Skeletal muscle cell (primary cell): ENCODE results near the gene ITGB6.
A peak's percentile ranks its signal among the peaks of the same experiment; 100 is the strongest.

Experiments used
- DNase-seq: peaks from one replicate; pipeline ENCODE4 v3.0.0-alpha.2; 2010; ENCODE audit warnings: low read depth
- H3K4me3 ChIP-seq: 2 replicates; pipeline ENCODE4 v1.5.1; 2011; ENCODE audit warnings: low read depth, mild to moderate bottlenecking, control low read depth, low read length, moderate library complexity

ITGB6 gene

DNA sequence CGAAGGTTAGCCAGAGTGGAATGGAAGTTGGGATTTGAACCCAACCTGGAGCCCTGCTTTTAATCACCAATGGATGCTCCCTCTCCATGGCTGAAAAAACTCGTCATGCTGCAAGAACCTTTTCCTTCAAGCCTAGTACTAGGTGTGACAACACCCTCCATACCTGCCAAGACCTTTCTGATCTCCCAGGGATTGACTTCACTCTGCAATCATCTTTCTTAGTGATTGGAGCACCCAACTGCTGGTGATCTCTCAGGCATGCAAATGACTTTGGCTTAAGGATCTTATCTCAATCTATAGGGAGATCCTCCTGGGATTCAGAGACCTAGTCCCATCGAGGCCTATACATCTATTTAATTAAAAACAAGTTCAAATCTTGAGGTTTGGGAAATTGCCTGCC is 23.5 kb upstream of the ITGB6 start:
- H3K4me3 ChIP-seq, result no peak overlapping the region
- DNase-seq, result no peak

DNA sequence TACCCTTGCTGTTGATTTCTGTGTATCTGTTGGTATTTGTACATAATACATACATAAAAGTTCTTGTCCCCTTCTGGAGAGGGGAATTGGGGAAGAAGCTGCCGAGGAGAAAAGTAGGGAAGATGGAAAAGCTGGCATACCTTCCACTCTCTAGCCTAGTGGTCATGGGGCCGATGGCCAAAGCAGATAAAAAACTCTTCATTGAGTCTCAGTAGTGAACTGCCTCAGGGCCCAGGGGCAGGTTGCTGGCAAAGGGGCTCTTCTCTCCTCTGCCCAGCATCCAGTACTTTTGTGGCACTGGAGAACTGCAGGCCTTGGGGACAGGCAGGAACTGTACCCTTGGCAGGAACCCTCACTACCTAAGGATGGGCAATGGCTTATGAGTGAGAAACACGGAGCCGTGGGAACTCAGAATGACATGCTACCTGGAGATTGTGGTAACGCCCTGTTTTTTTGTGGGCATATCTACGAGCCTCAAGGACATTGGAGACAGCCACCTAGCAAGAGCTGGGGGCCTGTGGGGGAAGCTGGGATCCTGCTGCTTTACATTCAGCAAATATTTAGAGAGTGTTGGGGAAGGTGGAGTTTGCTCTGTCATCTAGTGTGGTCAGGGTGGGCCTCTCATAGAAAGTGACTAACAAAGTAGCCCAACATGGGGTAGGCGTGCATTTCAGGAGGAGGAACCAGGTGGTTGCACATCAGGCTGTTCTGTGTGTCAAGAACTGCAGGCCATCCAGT is 22.6 kb upstream of the ITGB6 start:
- no peak overlapping the region for H3K4me3 ChIP-seq
- no peak for DNase-seq

DNA sequence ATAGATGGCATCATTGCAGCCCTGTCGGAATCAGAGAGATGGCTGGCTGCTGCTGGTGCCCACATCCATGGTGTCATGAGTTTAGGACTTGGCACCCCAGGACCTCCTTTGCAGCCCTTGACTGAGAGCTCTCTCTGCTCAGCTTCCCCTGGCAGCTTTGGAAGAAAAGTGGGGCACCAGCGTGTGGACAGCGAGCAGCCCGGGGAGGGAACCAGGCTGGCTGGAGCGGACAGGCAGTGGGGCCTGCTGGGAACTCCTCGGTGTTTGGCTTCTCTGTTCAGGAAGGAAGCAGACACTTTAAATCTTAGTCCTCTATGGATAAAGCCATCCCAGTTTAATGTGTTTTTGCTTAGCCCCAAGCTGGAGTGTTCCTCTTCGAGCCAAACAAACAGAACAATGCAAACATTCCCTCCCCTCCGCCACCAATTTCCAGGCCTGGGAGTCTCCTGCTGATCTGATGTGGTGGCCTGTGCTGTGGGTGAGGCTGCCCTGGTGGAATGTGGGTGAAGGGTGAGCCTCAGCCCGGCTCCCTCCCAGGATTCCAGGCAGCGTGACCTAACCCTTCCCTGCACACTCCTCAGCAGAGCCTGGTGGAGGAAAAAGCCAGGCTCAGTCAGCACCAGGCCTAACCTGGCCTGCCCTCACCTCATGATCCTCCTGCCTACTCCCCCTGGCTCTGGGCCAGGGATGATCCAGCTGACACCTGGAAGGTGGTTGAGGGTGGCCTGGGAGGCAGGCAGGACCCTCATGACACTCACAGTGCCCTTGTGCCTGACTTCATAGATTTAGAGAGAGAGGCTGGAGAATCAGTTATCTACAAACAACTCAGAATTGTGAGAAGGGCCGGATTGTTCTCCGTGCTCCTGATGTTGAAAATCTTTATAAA is 21.6 kb upstream of the ITGB6 start:
- no peak overlapping the region for H3K4me3 ChIP-seq
- peak; percentile 51 for DNase-seq

DNA sequence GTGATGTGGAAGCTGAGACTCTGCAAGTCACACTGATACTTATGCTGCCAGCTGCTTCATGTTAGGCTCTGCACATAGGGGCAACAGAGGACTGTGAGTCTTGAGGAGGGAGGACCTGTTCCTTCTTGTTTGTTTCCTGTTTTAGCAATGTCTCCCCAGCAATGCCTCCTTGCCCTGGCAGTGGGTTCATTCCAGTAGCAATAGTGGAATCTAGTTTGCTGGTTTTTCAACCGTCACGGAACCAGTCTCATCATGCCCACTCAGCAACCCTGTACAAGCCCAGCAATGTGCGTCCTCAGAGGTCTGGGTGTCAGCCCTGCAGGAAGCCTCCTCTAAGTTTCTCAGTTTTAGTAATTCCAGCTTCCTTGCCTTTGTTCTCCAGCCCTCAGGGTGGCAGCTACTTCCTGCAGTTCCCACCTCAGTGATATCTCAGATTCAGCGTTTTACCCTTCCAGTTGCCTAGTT is 20.5 kb upstream of the ITGB6 start:
- DNase-seq, result no peak
- no peak overlapping the region for H3K4me3 ChIP-seq

DNA sequence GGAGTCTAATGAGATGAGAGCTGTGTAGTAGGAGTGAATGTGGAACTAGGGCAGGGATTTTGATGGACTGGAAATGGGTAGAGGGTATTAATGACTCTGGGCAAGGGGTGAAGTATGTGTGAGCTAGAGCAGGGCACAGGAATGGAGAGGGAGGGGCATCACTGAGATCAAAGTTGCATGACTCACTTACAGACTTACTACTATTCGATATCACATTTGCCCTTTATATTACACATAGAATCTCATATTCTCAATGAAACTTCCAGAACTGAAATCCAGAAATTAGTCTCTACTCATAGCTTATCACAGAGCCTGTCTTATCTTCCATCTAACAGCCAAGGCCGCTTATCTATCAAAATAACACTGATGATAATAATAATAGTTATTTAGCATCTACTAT is 20.0 kb upstream of the ITGB6 start:
- DNase-seq, result no peak
- H3K4me3 ChIP-seq, result no peak overlapping the region

DNA sequence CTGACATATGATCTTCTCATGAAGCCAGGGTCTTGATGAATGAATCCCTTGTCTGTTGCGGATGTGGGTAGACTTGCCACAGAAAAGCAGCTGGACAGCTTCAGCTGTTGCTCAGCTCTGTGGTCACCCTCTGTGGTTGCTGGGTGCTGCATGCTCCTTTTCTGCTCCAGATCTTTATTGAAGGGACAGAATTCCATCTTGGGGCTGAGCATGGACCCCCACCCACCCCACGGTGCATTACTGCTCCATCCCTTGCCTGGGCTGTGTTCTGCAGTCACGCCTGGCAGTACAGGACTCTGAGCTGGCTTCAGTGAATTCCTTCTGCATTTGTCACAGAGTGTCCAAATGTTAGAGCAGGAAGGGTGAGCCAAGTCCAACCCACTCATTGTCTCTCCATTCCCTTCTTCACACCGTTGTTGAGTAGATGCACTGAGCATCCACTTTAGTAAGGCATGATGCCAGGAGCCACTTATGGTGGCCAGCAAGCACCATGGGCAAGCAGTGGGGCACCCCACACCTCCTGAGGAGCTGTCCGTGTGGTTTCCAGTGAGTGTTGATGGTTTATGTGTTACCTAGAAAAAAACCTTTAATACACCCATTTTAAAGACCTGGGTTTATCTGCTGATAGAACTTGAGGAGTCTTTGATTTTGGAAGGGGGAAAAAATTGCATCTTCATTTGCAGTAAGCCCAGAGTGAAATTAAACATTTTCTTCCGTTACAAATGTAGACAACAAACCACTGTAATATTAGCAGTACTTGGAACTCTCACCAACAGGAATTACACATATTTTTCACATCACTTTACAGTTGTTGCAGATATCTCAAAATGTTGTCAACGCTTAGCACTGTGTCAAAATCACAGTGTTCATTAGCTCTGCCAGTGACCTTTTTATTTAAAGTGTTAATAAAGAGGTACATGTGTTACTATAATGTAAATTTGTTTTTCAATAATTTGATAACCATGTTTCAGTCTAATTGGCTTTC is 14.7 kb upstream of the ITGB6 start:
- peak; percentile 88 for DNase-seq
- no peak overlapping the region for H3K4me3 ChIP-seq

DNA sequence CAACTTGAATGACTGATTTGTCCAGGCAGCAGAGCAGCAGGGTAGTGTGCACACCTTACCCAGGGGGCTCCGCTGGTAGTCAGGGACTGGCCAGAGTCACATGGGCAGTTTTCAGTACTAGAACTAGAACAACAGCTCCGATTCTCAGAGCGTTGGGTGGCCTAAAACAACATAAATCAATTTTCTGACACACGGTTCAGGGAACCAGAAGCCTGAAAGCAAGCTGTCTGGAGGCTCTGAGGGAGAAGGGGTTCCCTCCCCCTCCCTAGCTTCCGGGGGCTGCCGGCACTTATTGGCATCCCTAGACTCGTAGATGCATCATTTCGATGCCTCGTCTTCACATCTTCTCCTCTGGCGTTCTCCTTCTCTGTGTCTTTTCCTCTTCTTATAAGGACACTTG is 13.4 kb upstream of the ITGB6 start:
- DNase-seq, result no peak
- no peak overlapping the region for H3K4me3 ChIP-seq

DNA sequence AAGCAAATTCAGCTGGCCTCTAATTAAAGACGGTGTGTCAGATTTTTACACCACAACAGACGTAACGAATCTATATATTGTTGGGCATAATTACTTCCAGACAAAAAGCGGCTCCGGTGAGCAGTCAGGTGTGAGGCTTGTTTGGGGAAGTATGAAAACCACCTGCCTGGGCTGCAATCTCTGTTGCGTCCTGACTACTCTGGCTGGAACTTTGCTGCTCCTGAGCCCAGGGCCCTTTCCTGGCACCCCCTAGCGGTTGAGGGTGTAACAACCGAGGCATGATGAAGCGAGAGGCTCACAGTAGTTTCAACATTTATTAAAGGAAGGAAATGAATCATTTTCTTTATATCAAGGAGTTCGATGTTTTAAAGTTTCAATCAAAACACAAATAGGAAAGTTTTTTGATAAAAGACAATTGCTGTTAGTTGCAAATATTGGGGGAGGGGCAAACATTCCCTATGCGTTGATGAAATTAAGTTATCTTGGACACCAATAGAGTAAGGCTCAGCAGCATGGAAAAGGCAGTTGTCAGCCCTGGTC is 10.6 kb upstream of the ITGB6 start:
- no peak for DNase-seq
- no peak overlapping the region for H3K4me3 ChIP-seq

DNA sequence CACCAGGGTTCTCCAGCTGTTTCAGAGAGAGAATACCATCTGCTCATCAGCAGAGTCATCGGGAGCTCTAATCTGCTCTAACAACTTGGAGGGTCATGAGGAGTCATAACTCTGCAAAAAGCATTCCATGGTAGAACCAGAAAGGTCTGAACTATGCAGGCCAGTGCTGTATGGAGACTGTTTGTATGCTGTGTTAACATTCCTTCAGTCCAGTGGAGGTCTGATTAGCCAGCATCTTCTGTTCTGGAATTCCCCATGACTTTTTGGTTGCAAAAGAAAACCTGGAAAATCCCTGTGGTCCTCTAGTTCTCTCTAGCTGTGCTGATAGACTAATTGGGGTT is 9.4 kb upstream of the ITGB6 start:
- no peak overlapping the region for H3K4me3 ChIP-seq
- peak; percentile 85 for DNase-seq

DNA sequence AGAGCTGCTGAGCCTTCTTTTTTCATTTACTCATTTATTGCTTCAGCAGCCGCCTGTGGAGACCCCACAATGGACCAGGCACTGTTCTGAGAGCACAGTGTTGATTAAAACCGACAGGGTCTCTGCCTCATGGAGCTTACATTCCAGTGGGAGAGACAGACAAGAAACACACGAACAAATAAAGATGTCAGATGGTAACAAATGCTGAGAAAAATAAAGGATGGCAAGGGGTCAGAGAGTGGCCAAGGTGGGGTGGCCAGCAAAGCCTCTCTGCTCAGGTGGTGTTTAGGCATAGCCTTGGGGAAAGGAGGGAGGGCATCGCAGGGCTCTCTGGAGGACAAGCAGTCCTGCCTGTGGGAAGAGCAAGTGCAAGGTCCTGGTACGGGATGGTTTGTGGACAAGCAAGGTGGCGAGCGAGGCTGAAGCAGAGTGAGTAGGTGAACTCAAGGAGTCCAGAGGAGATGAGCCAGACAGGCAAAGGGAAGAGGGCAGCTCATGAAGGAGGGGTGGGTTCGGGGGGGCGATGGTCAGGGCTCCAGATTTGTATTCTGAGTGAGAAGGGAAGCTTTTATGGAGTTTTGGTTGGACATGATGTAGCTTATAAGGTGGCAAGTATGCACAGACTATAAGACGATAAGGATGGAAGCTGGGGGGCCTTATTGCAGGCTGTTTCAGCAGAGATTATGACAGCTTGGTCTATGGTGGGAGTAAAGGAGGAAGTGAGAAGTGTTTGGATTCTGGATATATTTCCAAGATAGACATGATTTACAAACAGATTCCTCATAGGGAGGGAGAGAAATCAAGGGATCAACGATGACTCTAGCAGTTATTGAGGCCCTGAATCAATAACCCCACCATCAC is 8.8 kb upstream of the ITGB6 start:
- DNase-seq, result no peak
- H3K4me3 ChIP-seq, result no peak overlapping the region

DNA sequence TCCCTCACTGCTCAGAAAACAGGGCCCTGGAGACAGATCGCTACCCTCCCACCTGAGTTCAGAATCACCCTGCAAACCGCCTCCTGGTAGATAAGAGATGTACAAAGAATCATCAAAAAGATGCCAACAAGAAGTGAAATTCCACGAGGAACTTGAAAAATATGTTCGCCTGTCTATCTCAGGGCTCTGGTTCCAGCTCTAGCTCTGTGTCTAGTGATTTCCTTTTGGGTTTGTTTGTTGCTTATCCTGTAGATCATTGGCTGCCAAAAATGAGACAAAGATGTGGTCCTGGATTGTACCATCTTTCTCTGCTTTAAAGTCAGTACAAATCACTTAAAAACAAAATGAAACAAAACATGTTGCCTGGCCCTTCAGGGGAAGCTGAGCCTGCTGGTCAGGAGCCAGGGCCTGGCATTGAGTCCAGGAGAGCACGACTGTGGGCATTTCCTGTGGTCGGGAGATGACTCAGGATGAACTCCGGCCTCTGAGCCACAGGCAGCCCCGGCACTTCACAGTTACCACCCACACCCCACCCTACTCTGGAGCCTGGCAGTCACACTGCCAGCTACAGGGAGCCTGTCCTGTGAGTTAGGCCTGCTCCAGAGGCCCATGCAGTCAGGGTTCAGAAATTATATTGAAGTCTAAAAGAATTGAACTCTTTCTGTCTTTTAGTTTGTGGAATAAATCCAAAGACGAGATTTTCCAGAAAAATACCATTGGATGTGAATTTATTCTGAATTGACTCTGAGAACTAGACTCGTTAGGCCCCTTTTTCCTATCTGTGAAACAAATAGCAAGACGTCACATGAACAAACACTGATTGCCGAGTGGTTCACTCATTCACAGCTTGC is 8.0 kb upstream of the ITGB6 start:
- H3K4me3 ChIP-seq, result no peak overlapping the region
- peak; percentile 82 for DNase-seq

DNA sequence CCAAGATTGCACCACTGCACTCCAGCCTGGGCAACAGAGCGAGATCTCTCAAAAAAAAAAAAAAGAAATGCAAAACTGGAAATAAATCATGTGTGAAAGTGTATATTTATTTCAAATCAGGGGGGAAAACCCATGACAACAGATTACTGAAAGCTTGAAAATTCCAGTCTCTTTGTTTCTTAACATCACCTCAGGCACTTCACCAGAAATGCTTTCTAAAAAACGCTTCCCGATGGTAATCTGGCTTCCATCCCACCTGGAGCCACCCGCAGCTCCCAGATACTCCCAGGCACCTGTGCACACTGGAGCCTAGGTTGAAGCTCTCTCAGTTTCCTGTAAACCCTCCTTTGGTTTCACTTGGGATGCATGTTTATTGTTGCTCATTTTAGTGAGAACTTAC is 7.2 kb upstream of the ITGB6 start:
- no peak overlapping the region for H3K4me3 ChIP-seq
- no peak for DNase-seq

DNA sequence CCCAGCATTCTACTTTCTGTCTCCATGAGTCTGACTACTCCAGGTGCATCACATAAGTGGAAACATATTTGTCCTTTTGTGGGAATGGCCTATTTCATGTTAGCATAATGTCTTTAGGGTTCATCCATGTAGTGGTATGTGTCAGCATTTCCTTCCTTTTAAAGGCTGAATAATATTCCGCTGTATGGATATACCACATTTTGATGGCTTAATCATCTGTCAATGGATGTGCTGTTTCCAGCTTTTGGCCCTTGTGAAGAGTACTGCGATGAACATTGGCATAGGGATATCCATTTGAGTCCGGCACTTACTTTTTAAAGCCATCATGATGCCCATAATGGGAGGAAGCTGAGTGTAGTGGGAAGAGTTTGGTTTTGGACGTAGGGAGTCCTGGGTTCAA is 6.4 kb upstream of the ITGB6 start:
- no peak overlapping the region for H3K4me3 ChIP-seq

DNA sequence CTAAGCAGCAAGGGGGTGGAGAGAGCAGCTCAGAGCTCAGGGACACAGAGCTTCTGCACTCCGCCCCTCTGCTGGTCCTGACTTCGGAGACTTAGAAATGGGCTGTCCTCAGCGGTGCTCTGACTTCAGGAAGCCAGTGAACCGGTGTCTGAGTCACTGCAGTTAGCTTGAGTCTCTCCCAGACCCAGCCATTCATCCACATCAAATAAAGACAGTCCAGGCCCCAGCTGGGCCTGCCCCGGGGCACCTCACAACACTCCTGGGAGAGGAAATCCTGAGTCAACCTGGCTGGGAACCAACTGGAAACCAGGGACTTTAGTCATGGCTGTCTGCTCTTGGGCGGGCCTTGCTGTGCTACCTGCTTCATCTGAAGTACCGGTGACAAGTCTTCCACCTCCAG is 5.4 kb upstream of the ITGB6 start:
- DNase-seq, result peak; percentile 81
- no peak overlapping the region for H3K4me3 ChIP-seq

More for the DNA sequence above, 6.4 kb upstream of the ITGB6 start:
- no peak for DNase-seq

DNA sequence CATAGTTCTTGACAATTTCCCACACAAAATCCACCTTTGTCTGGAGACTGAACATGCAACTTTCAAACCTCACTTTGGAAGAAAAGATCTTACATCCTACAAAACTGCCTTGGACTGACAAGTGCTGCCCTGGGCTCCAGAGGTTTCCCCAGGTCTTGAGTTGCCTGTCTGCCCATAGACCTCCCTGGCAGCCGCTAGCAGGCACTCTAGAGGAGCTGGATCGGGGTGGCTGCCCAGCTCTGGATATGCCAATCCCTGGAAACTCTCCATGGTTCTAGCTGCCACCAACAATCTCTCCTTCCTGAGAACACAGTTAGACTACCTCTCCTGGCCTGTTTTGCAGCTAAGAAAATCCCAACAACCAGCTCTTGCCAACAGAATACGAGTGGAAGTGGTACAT is 3.4 kb upstream of the ITGB6 start:
- H3K4me3 ChIP-seq, result no peak overlapping the region
- no peak for DNase-seq

DNA sequence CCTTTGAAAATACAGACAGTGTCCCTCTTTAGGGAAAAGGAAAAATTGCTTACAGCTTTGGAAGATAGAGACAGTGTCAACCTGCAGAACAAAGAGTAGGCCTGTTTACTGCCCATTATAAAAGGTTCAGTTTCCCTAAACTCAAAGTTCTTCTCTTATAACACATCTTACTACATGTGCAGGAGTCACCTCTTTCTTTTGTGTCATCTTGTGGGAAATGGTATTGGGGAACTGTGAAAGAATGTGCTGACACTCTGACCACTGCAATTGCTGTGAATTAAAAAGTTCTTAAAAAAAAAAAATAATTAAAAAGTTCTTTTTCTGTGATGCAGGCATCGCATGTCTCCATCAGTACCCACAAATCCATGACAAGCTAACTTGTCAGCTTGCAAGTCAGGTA is 2.9 kb upstream of the ITGB6 start:
- no peak overlapping the region for H3K4me3 ChIP-seq
- DNase-seq, result no peak

DNA sequence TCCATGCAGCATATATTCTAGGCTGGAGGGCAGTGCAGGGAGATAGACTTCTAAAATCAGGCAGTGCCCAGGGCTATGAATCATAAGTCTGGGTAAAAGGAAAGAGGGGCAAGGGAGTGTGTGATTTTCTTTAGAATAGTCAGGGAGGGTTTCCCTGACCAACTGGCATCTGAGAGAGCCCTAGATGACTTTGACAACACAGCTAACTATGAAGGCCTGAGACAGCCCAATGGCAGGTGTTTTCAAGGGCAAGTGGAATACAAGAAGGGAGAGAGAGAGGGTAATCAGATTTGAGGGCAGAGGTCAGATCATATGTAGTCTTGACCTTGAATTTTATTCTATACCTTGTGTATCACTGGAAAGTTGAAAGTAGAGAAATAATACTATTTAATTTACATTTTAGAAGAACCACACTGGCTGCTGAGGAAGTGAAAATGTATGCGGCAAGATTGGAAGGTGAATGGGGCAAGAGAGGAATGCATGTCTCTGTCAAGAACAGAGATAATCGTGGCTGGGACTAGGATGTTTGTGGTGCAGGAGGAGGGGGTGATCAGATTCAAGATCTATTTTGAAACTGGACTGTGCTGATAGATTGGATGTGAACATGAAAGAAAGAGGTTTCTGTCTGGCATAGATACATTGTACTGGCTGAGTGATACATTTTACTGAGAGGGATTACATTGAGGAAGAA is 1.9 kb upstream of the ITGB6 start:
- H3K4me3 ChIP-seq, result no peak overlapping the region
- DNase-seq, result no peak
